GDM1 (cell line): ENCODE measurements around the gene RNF152.

Source experiments
- DNase-seq: peaks from one replicate; lab custom pipeline; 2025; lab: John Stamatoyannopoulos, UW

The RNF152 gene

DNA sequence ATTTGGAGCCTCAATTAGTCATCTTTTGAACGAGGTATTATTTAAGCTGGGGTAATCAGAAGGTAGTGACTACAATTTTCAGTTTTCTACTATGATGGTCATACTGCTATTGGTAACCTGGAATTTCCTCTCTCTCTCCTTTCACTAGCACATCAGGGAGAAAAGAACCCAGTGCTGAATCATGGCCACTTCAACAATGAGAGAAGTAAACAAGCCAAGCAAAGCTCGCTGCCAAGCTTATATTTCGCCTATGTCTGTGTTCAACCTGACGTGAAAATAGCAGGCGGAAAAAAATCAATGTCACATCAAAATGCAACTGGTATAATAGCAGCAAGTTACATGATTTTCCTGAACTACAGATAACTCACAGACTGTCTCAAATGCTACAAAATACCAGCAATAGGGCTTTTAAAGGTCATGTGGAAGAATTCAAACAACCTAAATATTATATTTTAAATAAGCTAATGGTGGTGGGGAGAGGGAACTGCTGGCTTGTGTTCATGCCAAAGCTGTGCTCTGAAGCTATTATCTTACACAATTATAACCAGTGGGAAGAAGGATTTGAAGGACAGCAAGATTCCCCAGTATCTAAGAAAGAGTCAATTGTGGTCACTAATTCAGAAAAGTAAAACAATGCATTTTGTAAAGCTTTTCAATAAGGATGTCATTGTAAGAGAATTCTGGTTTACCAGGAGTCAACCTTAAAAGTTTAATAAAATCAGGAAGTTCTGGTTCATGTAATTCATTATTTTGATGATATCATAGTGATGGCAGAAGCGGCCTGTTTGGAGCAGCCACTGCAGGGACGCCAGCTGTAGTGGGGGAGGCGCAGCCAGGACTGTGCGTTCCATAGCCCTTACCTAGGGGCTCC is 38.0 kb downstream of the RNF152 start:
- no peak for DNase-seq

DNA sequence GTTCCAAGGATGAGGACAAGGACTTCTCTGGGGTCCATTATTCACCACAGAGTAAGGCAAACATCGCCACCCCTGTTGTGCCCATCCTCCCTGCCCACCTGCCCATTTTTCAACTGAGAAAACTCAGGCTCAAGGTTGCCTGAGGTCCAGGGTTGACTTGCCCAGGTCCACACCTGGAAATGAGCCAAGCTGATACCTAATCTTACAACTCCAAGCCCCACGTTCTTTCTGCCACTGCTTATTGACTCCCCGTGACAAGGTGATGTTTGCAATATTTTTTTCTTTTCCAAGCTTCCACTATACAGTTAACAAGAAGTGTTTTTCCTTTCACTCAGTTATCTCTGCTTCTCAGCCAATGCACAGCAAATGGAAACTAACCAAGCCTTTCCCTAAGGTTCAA is 39.0 kb downstream of the RNF152 start:
- no peak for DNase-seq

DNA sequence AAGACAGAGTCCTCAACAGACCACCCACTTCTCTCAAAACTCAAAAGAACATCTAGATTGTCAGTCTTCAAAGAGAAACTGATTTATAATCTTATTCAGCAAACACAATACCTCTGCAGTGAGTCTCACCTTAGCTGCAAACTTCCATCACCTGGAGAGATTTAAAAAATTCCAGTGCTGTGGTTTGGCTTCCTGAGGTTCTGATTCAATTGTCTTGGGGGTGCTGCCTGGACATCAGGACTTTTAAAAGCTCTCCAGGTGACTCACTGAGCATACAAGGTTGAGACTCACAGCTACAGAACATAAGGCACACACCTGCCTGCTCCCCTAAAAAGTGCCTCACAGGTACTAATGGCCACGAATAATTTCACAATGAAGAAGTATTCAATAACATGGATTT is 40.3 kb downstream of the RNF152 start:
- DNase-seq, result no peak

DNA sequence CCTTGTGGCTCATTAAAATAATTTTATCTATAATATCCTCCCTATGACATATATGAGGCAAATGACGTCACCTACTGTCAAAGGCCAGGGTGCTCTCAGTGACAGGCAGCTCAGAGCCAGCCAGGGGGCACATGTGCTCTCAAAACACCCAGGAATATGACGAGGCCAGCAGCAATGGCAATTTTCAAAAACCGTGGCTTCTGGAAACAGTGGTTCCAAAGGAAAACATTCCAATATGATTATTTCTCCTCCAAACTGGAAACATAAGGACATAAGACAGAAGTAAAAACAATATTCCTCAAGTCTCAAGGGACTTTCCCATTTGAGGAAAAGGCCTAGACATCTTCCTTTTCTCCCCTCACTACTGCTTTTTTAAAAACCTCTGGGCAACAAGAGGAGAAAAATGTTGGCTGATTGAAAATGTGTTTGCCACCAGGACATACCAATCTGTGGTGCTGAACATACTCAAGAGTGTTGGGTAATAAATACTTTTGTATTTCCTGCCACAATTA is 40.8 kb downstream of the RNF152 start:
- DNase-seq, result no peak

DNA sequence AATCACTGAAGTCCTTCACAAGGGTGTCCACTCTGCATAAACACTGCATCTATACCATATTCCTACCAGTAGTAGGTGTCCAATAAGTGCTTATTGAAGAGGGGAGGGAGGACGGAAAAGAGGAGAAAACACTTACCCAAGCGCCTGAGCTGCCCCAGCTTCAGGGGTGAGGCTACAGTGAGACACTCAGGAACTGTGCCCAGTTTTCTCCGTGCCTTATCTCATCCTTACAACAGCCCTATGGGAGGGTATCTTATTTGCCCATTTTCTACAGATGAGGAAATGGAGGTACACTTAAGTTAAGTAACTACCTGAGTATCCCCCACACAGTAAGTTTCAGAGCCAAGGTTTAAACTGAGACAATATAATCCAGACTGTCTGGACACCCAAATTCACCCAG is 41.5 kb downstream of the RNF152 start:
- no peak for DNase-seq

DNA sequence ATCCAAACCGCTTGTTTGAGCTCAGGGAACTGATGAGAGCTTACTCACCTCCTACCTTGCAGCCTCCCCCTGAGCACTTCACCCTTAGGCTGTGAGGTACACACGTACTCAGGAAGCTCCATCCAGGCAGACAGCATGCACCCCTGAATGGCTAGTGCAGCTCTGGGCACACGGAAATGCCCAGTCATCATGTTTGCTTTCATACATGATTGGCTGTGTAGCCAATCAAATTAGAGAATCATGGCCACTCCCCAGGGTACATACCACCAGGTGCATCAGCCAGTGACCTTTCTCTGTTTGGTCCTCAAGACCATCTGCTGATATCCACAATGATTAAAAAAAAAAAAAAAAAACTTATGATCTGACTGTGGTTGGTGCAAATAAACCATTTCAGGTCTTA is 42.1 kb downstream of the RNF152 start:
- DNase-seq, result no peak

GRCh38 chr18:61847164-61847791 is 45.5 kb downstream of the RNF152 start:
- DNase-seq, result no peak

DNA sequence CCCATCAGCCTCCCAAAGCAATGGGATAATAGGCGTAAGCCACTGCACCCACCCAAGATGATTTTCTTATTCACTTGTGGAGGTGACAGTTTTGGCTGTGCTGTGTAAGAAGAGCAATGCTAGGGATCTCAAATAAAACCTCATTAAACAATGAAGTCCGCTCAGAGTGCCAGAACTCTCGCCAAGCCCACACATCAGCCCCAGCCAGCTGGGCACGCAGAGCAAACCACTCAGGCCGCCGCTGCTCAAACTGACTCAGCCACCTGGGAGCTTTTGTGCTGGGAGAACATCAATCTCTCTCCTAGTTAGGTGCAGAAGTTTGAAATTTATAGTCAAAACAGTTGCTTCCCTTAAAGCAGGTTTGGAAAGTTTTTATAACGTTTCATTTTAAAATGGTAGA is 47.6 kb downstream of the RNF152 start:
- DNase-seq, result no peak

GRCh38 chr18:61844726-61845125 is 48.1 kb downstream of the RNF152 start:
- DNase-seq, result no peak

DNA sequence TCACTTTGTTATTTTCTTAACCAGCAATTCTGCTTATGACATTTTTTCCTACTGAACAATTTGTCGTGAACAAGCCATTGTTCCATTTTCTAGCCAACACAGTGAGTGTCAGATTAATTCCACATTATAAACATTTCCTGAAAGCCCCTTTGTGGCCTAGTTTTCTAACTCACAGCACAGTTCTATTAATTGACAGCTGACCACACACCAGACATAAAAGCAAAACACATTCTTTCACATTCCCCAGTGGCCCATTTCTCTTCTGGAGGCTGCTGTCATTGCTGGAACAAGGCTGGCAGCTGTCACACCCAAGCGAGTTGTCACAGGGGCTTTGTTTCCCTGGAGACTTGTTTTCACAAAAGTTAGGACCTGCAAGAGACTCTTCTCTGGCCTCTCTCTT is 50.7 kb downstream of the RNF152 start:
- no peak for DNase-seq

- DNase-seq, result no peak
These were observed 51.1 kb downstream of the RNF152 start for GRCh38 chr18:61841706-61842105.

GRCh38 chr18:61840324-61840723 is 52.5 kb downstream of the RNF152 start:
- no peak for DNase-seq

- DNase-seq, result no peak
These were observed 54.3 kb downstream of the RNF152 start for GRCh38 chr18:61838521-61838920.

DNA sequence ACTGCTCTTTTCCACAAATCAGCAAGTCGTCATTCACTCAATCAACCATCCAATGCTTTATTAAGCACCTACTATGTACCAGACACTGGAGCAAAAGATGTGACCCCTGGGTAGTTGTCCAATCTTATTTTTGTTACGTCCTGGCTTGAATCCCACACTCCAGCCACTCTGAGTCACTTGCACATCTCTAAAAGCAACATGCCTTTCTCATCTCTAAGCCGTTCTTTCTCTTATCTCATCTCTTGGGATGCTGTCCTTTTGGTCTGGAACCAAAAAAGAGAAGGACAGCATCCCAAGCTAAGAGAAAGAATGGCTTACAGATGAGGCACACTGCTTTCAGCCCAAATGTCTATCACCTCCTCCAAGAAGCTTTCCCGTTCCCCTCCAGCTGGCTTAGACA is 58.8 kb downstream of the RNF152 start:
- DNase-seq, result no peak

DNA sequence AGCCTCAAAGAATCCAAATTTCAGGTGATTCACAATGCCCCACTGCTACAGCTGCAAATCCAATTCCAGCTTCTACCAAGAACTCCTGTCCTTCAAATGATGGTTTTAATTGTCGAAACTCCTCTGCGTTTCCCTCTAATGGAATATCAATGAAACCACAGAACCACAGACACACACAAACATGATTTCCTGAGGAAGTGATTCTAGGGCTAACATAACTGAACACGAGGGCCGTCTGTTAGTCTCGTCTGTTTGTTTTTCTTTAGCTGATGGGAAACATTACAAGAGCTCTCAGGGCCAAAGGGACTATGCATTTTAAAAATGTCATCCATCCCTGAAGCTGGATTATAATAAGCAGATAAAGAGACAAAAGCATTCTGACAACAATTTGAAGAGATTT is 59.4 kb downstream of the RNF152 start:
- no peak for DNase-seq

GRCh38 chr18:61832858-61833257 is 59.9 kb downstream of the RNF152 start:
- DNase-seq, result no peak

DNA sequence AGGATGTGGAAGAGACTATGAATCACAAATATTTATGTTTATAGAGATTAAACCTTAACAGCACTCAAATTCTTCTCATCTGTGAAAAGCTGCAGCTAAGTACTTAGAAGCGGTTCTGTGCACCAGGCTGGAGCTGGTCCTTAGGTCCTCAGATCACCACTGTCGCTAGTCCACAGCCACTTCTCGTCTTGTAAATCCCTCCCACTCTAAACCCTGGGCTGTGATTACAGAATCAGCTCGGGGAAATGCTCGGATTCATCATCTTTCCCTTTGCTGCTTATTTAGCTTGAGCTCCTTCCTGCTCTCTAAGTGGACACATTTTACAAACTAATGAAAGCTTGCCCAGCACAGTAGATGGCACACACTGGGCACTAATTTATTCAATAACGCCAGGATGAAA is 61.7 kb downstream of the RNF152 start:
- no peak for DNase-seq

DNA sequence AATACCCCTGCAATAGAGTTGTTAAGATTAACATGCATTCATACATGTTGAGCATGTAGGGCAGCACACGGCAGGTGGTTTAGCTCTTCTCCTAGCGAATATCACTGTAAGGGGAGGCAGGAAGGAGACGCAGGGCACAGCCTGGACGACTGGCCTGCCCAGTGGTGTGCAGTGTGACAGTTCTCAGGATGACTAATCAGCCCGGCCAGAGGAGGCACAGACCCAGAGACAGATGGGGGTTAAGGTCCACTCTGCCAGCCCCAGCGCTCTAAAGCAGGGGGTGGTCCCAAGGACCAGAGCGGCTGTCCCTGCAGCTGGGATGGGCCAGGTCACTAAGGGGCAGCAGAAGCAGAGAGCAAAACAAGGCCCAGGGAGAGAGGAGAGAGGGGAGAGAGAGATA is 63.7 kb downstream of the RNF152 start:
- DNase-seq, result no peak

GRCh38 chr18:61827591-61827990 is 65.2 kb downstream of the RNF152 start:
- DNase-seq, result no peak

DNA sequence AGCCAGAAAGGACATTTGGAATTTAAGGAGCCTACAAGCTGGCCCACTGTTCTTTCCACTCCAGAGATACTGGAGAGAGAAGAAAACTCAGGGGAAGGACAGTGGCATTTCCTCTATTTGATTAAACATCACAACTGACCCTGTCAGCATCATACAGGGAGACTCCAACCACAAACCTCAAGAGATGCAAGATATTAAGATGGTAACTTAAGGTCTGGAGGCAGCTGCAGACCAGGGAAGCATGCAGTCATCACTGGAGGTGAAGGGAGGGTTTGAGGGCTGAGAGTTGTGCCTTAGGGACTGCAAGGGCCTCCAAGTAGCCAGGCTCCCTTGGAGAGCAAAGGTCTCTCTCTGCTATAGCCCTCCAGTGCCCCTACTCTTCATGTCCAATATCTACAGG is 67.4 kb downstream of the RNF152 start:
- no peak for DNase-seq

DNA sequence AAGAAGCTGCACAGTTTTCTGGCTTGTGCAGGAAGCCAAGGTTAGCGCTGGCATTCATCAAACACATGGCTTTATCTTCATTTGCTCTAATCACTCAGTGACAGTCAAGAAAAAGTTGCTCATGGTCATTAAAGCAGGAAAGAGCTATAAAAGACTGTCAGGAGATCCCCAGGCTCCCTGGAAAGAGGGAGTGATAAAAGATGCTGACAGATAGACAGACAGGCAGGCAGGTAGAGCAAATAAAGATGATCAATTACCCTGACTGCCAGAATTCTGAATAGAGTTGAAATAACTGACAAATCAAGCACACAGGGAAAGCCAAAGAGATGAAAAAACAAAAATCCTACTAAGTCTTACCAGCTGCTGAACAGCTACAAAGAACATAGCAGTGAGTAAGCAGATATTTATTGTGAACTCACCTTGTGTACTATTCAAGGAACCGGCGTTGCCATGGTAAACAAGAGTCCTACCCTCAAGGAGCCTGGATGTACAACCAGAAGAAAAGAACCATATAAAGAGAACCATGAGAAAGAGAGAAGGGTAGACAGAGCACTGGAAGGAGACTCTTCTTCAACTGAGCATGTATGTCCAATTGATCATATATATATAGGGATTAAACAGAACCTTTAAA is 68.0 kb downstream of the RNF152 start:
- DNase-seq, result no peak

DNA sequence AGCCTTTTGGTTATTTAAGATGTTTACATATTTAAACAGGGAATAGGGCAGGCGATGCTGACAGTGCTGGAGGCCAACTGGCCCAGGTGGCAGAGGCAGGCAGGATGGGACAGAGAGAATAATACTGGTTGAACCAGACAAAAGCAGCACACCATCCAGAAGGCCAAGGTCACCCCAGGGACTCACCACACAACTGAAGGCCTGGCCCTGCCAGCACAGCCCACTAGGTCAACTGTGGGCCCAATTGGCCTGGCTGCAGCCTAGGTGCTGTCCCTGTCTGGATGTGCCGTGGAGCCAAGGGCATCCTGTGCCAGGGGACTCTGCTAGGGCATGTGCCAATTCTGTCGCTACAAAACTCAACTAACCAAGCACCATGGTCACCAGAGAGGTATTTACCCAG is 69.2 kb downstream of the RNF152 start:
- DNase-seq, result no peak

DNA sequence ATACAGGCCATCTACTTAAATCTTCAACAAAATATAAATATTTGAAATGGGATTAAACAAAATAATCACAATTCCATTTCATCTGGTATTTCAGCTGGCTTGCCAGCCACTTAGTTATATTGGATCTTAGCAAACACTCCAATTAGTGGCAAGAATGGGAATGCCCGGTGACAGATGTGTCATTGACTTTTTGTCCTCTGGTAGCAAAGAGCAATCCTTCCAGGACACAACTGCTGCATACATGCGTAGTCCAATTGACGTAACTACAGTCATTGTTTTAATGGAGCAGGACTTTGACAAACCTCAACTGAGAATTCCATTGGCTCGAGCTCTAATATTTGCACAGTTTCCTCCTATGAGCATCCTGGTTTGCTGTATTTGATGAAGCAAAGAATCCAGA is 69.9 kb downstream of the RNF152 start:
- no peak for DNase-seq
